Bronchial epithelial cell (primary cell): ENCODE data around the gene AGAP3. TPM values are rescaled to one million over a fixed set of nuclear protein-coding genes. Genes with fewer than 3 reads are reported as not detected.

Source experiments
- DNase-seq: peaks from one replicate; pipeline ENCODE4 v3.0.0-alpha.2; 2010; ENCODE audit warnings: low read depth
- FAIRE-seq: peaks from 2 replicates; lab custom pipeline; 2011; peaks lifted over from hg19 to GRCh38; lab: Jason Lieb, UNC
- H3K27me3 ChIP-seq: 2 replicates; pipeline ENCODE4 v1.5.1; 2011; ENCODE audit warnings: low read length; ENCODE audit not compliant: control insufficient read depth, insufficient read depth
- H3K36me3 ChIP-seq: 2 replicates; pipeline ENCODE4 v1.5.1; 2011; ENCODE audit warnings: low read length; ENCODE audit not compliant: control insufficient read depth, insufficient read depth
- H3K4me3 ChIP-seq: 2 replicates; pipeline ENCODE4 v1.5.1; 2011; ENCODE audit warnings: mild to moderate bottlenecking, low read depth, low read length, control low read depth
- CTCF ChIP-seq: IDR thresholded peaks from 2 replicates; pipeline ENCODE4 v1.5.1; 2011; ENCODE audit warnings: mild to moderate bottlenecking, moderate library complexity, low read length, control low read depth, inconsistent platforms; ENCODE audit not compliant: insufficient read depth, severe bottlenecking
- total RNA-seq: library from RNA; depleted of rRNA; stranded (reverse); fragments of >200 nt; gene quantifications from 2 replicates; pipeline ENCODE4 v1.2.1, GENCODE V29; 2014

AGAP3 gene
- total RNA-seq, 1 donor from 2014 or later, result 52.7 TPM

GRCh38 chr7:151069841-151070573 lies 16.3 kb upstream of the AGAP3 start:
- no peak overlapping the region for H3K4me3 ChIP-seq
- FAIRE-seq (no peak), DNase-seq (no peak)
- no peaks in the 10 kb centered on the region for H3K27me3 ChIP-seq
- H3K36me3 ChIP-seq, result peaks cover 44% of the 10 kb centered on the region
- no peak for TF ChIP-seq CTCF

- TF ChIP-seq CTCF, result no peak
- no peak for FAIRE-seq
Measured at GRCh38 chr7:151070574-151070960, 15.7 kb upstream of the AGAP3 start.

GRCh38 chr7:151071032-151071866 lies 15.0 kb upstream of the AGAP3 start:
- no peak for FAIRE-seq
- no peak for TF ChIP-seq CTCF
- Histone ChIP-seq H3K27me3 (no peaks in the 10 kb centered on the region), H3K4me3 (no peak overlapping the region), H3K36me3 (peaks cover 45% of the 10 kb centered on the region)
- DNase-seq, result no peak

More at GRCh38 chr7:151070574-151070960, 15.7 kb upstream of the AGAP3 start:
- no peaks in the 10 kb centered on the region for H3K27me3 ChIP-seq
- H3K4me3 ChIP-seq, result no peak overlapping the region
- peaks cover 45% of the 10 kb centered on the region for H3K36me3 ChIP-seq
- no peak for DNase-seq

- no peak for TF ChIP-seq CTCF
- no peak overlapping the region for H3K4me3 ChIP-seq
- H3K36me3 ChIP-seq, result peaks cover 40% of the 10 kb centered on the region
- H3K27me3 ChIP-seq, result no peaks in the 10 kb centered on the region
- no peak for DNase-seq
- no peak for FAIRE-seq
Measured at GRCh38 chr7:151073990-151074389, 12.3 kb upstream of the AGAP3 start.

GRCh38 chr7:151074817-151075661 lies 11.2 kb upstream of the AGAP3 start:
- FAIRE-seq, result no peak

More at GRCh38 chr7:151074817-151075661, 11.2 kb upstream of the AGAP3 start:
- no peak for DNase-seq
- H3K4me3 ChIP-seq, result no peak overlapping the region
- no peaks in the 10 kb centered on the region for H3K27me3 ChIP-seq
- peaks cover 36% of the 10 kb centered on the region for H3K36me3 ChIP-seq
- no peak for TF ChIP-seq CTCF
